AG09319 (cell line): ENCODE data around the gene FBXO27.

Experiments used
- DNase-seq: peaks from one replicate; pipeline ENCODE4 v3.0.0-alpha.2; 2010; ENCODE audit warnings: low read depth; ENCODE audit errors: extremely low read depth
- TF ChIP-seq, protein P1 (sequence below): IDR thresholded peaks from 2 replicates; pipeline ENCODE4 v1.5.1; 2011; ENCODE audit warnings: low read depth, mild to moderate bottlenecking, inconsistent platforms, low read length, moderate library complexity

The FBXO27 gene

DNA sequence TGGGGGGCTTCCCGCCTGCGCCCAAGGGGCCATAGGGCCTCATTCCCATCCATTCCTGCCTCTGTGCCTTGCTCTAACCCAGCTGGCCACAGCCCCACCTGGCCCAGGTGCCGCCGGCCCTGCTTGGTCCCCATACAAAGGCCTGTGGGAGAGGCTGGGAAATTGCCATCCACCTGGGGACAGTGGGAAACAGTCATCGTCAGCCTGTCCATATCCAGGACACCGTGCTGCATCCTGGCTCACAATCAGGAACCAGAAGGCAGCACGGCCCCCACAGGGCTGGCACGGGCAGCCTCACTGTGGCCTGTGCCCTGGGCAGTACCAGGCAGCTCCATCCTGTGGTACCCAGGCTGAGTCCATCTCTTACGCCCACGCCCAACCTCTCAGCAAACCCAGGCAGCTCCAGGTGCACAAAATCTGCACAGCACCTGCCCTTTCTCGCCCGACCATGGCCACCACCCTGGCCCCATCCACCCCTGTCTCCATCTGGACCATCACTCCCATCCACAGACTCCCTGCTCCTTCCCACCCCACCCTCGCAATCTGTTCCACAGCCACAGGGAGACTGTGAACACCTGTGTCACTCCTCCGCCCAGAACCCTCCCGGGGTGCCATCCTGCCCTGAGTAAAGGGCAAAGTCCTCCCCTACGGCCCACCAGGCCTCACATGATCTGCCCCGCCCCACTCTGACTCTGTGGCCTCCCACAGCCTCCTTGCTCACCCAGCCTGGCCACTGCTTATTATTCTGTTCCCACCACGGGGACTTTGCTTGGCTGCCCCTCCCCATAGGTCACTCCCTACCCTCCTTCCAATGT, 21.1 kb upstream of the FBXO27 start:
- TF ChIP-seq, protein P1, sequence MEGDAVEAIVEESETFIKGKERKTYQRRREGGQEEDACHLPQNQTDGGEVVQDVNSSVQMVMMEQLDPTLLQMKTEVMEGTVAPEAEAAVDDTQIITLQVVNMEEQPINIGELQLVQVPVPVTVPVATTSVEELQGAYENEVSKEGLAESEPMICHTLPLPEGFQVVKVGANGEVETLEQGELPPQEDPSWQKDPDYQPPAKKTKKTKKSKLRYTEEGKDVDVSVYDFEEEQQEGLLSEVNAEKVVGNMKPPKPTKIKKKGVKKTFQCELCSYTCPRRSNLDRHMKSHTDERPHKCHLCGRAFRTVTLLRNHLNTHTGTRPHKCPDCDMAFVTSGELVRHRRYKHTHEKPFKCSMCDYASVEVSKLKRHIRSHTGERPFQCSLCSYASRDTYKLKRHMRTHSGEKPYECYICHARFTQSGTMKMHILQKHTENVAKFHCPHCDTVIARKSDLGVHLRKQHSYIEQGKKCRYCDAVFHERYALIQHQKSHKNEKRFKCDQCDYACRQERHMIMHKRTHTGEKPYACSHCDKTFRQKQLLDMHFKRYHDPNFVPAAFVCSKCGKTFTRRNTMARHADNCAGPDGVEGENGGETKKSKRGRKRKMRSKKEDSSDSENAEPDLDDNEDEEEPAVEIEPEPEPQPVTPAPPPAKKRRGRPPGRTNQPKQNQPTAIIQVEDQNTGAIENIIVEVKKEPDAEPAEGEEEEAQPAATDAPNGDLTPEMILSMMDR: no peak
- DNase-seq: no peak

DNA sequence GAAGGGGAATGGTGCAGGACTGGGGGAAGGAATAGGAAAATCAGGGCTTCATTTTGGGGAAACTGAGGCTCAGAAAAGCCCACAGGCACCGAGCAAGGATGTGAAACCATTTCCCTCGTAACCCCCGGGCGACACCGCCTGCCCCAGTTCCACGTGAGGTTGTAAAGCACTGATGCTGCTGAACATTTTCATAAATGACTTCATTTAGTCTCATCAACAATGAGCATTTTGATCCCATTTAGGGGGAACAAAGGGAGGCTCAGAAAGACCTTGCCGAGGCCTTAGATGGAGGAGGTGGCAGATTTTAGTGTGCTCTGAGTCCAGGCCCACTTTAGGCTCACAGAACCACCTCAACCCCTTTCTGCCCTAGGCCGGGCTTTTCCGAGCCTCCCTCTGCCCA, 20.5 kb upstream of the FBXO27 start:
- TF ChIP-seq, protein P1: no peak
- DNase-seq: no peak

DNA sequence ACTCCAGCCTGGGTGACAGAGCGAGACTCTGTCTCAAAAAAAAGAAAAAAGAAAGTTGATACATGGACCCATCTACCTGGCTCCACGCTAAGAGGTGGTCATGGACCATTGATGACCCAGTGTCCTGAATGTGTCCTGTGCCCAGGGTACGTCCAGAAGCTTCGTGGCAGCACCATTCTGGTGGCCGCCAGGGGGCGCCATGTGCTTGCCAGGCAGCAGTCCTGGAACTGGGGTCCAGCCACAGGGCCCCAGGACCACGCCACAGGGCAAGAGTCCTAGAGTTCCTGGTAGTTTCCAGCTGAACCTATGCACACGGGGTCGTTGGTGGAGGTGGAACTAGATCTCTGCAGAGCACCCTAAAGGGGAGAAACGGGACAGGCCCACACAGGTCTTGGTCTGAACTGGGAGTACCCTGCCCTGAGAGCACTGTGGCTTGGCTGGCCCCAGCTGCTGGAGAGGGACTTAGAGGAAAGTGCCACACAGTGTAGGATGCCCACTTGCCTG, 19.9 kb upstream of the FBXO27 start:
- TF ChIP-seq, protein P1: peak; percentile 88
- DNase-seq: no peak

DNA sequence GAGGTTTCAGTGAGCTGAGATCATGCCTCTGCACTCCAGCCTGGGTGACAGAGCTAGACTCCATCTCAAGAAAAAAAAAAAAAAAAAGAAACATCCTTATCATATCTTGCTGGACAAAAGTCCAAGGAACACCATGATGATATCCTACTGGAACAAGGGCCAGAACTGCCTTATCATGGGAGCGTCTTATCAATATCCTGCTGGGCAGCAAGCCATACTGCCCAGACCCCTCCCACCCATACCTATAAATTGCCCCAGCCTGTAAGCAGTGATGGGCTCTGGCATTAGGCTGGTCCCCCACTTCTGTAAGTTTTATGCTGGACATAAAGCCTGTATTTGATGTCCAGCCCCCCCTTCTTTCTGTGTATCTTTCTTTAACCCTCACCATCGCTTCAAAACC, 14.7 kb upstream of the FBXO27 start:
- TF ChIP-seq, protein P1: no peak
- DNase-seq: no peak

DNA sequence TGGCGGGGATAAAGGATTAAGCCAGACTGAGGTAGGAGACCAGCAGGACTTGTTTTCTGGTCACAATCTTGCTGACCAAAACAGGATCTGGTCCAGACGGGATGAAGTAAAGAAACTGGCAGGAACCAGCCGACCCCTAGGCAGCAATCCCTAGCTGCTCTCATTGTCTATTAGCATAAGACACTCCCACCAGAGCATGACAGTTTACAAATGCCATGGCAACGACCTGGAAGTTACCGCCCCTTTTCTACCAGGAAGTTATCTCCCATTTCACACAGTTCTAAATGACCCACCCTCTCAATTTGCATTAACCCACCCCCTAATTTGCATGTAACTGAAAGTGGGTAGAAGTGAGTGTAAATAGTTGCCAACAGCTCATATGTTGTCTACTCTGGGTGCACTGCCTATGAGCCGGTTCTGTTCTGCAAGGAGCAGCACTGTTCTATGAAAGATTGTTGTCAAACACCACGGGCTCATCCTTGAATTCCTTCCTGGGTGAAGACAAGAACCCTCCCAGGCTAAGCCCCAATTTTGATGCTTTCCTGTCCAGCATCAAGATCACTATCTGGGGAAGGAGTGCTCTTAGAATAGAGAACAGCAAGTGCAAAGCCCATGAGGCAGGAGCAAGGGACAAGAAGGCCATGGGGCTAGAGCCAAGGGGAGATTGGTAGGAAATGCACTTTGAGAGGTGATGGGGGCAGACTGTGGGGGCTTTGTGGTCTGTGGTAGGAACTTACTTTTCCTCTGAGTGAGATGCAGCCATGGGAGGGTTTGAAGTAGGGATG, 13.9 kb upstream of the FBXO27 start:
- TF ChIP-seq, protein P1: no peak
- no peak for DNase-seq

DNA sequence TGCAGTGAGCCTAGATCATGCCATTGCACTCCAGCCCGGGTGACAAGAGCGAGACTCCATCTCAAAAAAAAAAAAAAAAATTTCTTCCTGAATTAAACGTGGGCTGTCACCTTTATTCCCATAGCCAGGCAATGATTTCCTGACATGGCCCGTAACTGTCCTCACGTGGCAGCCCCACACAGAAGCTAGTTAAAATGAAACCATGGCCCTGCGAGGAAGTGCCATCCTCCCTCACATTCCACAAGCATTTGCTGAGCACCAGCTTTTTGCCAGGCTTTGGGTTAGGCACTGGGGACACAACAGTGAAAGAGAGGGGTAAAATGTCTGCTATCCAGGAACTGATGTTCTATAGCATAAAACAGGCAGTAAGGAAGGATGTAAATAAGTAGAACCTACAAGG, 13.2 kb upstream of the FBXO27 start:
- TF ChIP-seq, protein P1: no peak
- DNase-seq: no peak

DNA sequence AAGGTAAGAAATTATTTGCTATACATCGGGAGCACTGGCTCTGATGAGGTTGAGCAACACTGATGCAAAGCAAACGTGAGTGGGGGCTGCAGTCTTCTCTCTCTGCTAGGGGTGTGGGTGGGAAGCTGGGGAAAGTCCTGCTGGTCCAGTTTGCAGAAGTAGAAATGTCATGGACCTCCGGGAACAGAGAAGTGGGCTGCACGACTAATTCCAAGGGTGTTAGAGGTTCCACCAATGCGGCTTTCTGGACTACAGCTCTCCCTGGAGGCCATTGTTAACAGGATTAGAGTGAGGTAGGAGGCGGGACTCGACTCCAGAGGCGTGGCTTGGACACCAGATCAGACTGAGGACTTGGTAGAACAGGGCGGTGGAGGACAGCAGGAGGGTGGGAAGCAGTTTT, 5.7 kb upstream of the FBXO27 start:
- TF ChIP-seq, protein P1: peak; percentile 25
- DNase-seq: no peak
